HG03378 (cell line): ENCODE data around the gene CLIC5.
A peak's percentile ranks its signal among the peaks of the same experiment; 100 is the strongest.

ENCODE experiments used
- ATAC-seq: cut with Tn5 transposase; IDR thresholded peaks from one replicate; pipeline ENCODE4 v1.9.1; 2021; ENCODE audit warnings: mild to moderate bottlenecking, moderate library complexity; ENCODE audit not compliant: unreplicated experiment

Gene CLIC5

GRCh38 chr6:46015119-46015968 lies at the start of gene CLIC5:
Gene CLIC5 (minus strand): TSS chr6:46015860. CDS start chr6:46015542, 318 bp downstream.
- no peak for ATAC-seq

GRCh38 chr6:46062991-46063390 lies 47.3 kb upstream of the CLIC5 start:
- ATAC-seq = no peak

- no peak for ATAC-seq
These were observed 46.7 kb upstream of the CLIC5 start for GRCh38 chr6:46062312-46062711.

- ATAC-seq = no peak
These were observed 45.8 kb upstream of the CLIC5 start for GRCh38 chr6:46061497-46061896.

- ATAC-seq = no peak
These were observed 43.9 kb upstream of the CLIC5 start for GRCh38 chr6:46059608-46060007.

GRCh38 chr6:46058951-46059350 lies 43.3 kb upstream of the CLIC5 start:
- ATAC-seq = no peak

- ATAC-seq = no peak
These were observed 42.1 kb upstream of the CLIC5 start for GRCh38 chr6:46057792-46058191.

GRCh38 chr6:46056906-46057529 lies 41.4 kb upstream of the CLIC5 start:
- no peak for ATAC-seq

GRCh38 chr6:46054516-46054915 lies 38.9 kb upstream of the CLIC5 start:
- no peak for ATAC-seq

- ATAC-seq = no peak
These were observed 37.6 kb upstream of the CLIC5 start for GRCh38 chr6:46053039-46053933.

GRCh38 chr6:46052479-46052878 lies 36.8 kb upstream of the CLIC5 start:
- no peak for ATAC-seq

- ATAC-seq = no peak
These were observed 36.3 kb upstream of the CLIC5 start for GRCh38 chr6:46051962-46052361.

- ATAC-seq = no peak
These were observed 35.3 kb upstream of the CLIC5 start for GRCh38 chr6:46050845-46051405.

GRCh38 chr6:46048646-46049297 lies 33.1 kb upstream of the CLIC5 start:
- no peak for ATAC-seq

- ATAC-seq = no peak
These were observed 31.0 kb upstream of the CLIC5 start for GRCh38 chr6:46046558-46047174.

GRCh38 chr6:46044881-46045617 lies 29.4 kb upstream of the CLIC5 start:
- no peak for ATAC-seq

- ATAC-seq = peak; percentile 91
These were observed 26.8 kb upstream of the CLIC5 start for GRCh38 chr6:46042355-46042999.

- no peak for ATAC-seq
These were observed 24.6 kb upstream of the CLIC5 start for GRCh38 chr6:46040288-46040687.

- ATAC-seq = no peak
These were observed 24.0 kb upstream of the CLIC5 start for GRCh38 chr6:46039646-46040045.
